Neural cell (in vitro differentiated cells): ENCODE results near the gene SCTR. TPM values are rescaled to one million over a fixed set of nuclear protein-coding genes. Genes with fewer than 3 reads are reported as not detected.

Experiments
- H2AFZ ChIP-seq: fragments of 200-600, 300-800 bp; sonication (generic), shearing (Covaris generic); 2 replicates; pipeline ENCODE4 v1.6.0; 2014; ENCODE audit warnings: low read depth, mild to moderate bottlenecking, antibody characterized with exemption, low read length, moderate library complexity
- H3F3A ChIP-seq: fragments of 200-600 bp; shearing (Covaris generic); 2 replicates; pipeline ENCODE4 v1.6.1; 2016; ENCODE audit warnings: mild to moderate bottlenecking, moderate library complexity, mixed read lengths, antibody characterized with exemption, low read length; ENCODE audit not compliant: insufficient read depth, poor library complexity, severe bottlenecking
- H3K27ac ChIP-seq: fragments of 200-600, 300-800 bp; sonication (generic), shearing (Covaris generic); 2 replicates; pipeline ENCODE4 v1.5.1; 2014; ENCODE audit warnings: mild to moderate bottlenecking, low read length, moderate library complexity
- H3K27me3 ChIP-seq: fragments of 300-800, 200-600 bp; sonication (generic), shearing (Covaris generic); 2 replicates; pipeline ENCODE4 v1.6.0; 2014; ENCODE audit warnings: mild to moderate bottlenecking, low read depth, low read length, moderate library complexity; ENCODE audit not compliant: insufficient read depth
- H3K36me3 ChIP-seq: fragments of 300-800, 200-600 bp; sonication (generic), shearing (Covaris generic); 2 replicates; pipeline ENCODE4 v1.5.1; 2014; ENCODE audit warnings: mild to moderate bottlenecking, antibody characterized with exemption, low read length, moderate library complexity; ENCODE audit not compliant: insufficient read depth
- H3K4me2 ChIP-seq: fragments of 300-800, 200-600 bp; sonication (generic), shearing (Covaris generic); 2 replicates; pipeline ENCODE4 v1.6.0; 2014; ENCODE audit warnings: mild to moderate bottlenecking, low read length
- H3K4me3 ChIP-seq: fragments of 300-800, 200-600 bp; sonication (generic), shearing (Covaris generic); 2 replicates; pipeline ENCODE4 v1.5.1; 2014; ENCODE audit warnings: mild to moderate bottlenecking, low read length, moderate library complexity
- H3K79me2 ChIP-seq: fragments of 200-600 bp; shearing (Covaris generic); replicated peaks from 2 replicates; pipeline ENCODE4 v1.6.0; 2014; ENCODE audit warnings: mild to moderate bottlenecking, low read length, moderate library complexity; ENCODE audit not compliant: insufficient read depth
- H3K9ac ChIP-seq: fragments of 300-800, 200-600 bp; sonication (generic), shearing (Covaris generic); 2 replicates; pipeline ENCODE4 v1.6.1; 2016; ENCODE audit warnings: mild to moderate bottlenecking, low read length, mixed read lengths
- H3K9me2 ChIP-seq: fragments of 200-600 bp; shearing (Covaris generic); 2 replicates; pipeline ENCODE4 v1.6.1; 2016; ENCODE audit warnings: mild to moderate bottlenecking, low read length, mixed read lengths; ENCODE audit not compliant: insufficient read depth
- H3K9me3 ChIP-seq: fragments of 200-600, 300-800 bp; sonication (generic), shearing (Covaris generic); 2 replicates; pipeline ENCODE4 v1.6.1; 2016; ENCODE audit warnings: mild to moderate bottlenecking, mixed run types, low read length, moderate library complexity, mixed read lengths
- H4K20me1 ChIP-seq: fragments of 200-600 bp; shearing (Covaris generic); 2 replicates; pipeline ENCODE4 v1.6.1; 2016; ENCODE audit warnings: mild to moderate bottlenecking, mixed run types; ENCODE audit not compliant: insufficient read depth
- EP300 ChIP-seq: fragments of 450-650 bp; conservative IDR thresholded peaks from 2 replicates; pipeline ENCODE4 v1.6.1; 2014; ENCODE audit warnings: antibody characterized with exemption, mild to moderate bottlenecking, moderate library complexity; ENCODE audit not compliant: poor library complexity, severe bottlenecking
- EZH2 ChIP-seq: fragments of 200-600, 300-800 bp; shearing (Covaris generic), sonication (generic); IDR thresholded peaks from 2 replicates; pipeline ENCODE4 v1.6.1; 2014; ENCODE audit warnings: antibody characterized with exemption, low read length, borderline replicate concordance, mild to moderate bottlenecking; ENCODE audit not compliant: insufficient read depth, poor library complexity, severe bottlenecking
- MXI1 ChIP-seq: fragments of 450-650 bp; conservative IDR thresholded peaks from 2 replicates; pipeline ENCODE4 v1.6.1; 2014; ENCODE audit warnings: antibody characterized with exemption, mild to moderate bottlenecking; ENCODE audit not compliant: poor library complexity, severe bottlenecking
- POLR2AphosphoS5 ChIP-seq: IDR thresholded peaks from 2 replicates; pipeline ENCODE4 v1.6.1; 2012
- RAD21 ChIP-seq: fragments of 450-650 bp; conservative IDR thresholded peaks from 2 replicates; pipeline ENCODE4 v1.6.1; 2014; ENCODE audit warnings: antibody characterized with exemption, mild to moderate bottlenecking, moderate library complexity
- SMC3 ChIP-seq: fragments of 450-650 bp; conservative IDR thresholded peaks from 2 replicates; pipeline ENCODE4 v1.6.1; 2014; ENCODE audit warnings: antibody characterized with exemption, mild to moderate bottlenecking, moderate library complexity; ENCODE audit not compliant: poor library complexity
- TAF1 ChIP-seq: IDR thresholded peaks from 2 replicates; pipeline ENCODE4 v1.6.1; 2012; ENCODE audit warnings: low read depth
- polyA plus RNA-seq: library from polyadenylated mRNA; depleted of rRNA; stranded (reverse); fragments of >200 nt; gene quantifications from 2 replicates; pipeline ENCODE4 v1.2.3, GENCODE V29; 2014
- TF ChIP-seq, protein P1 (sequence below): IDR thresholded peaks from 2 replicates; pipeline ENCODE4 v1.6.1; 2012; ENCODE audit warnings: borderline replicate concordance
- TF ChIP-seq, protein P2 (sequence below): fragments of 450-650 bp; IDR thresholded peaks from 2 replicates; pipeline ENCODE4 v1.5.1; 2014; ENCODE audit warnings: antibody characterized with exemption, mild to moderate bottlenecking, moderate library complexity; ENCODE audit not compliant: poor library complexity, severe bottlenecking

The SCTR gene
- polyA plus RNA-seq, 1 donor from 2014 or later: 0.12 TPM

DNA sequence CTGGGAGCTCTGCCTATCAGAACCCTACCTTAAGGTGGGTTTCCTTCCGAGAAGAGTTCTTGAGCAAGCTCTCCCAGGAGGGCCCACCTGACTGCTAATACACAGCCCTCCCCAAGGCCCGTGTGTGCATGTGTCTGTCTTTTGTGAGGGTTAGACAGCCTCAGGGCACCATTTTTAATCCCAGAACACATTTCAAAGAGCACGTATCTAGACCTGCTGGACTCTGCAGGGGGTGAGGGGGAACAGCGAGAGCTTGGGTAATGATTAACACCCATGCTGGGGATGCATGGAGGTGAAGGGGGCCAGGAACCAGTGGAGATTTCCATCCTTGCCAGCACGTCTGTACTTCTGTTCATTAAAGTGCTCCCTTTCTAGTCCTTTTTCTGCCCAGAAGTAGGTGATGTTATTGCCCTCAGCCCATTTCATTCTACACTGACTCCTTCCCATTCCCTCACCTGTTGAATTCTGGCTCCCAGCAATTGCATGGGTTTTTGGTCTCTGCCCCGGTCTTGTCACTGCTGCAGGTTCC, 86.1 kb downstream of the SCTR start:
- no peaks in the 10 kb centered on the region for H3K36me3 ChIP-seq
- H3K27ac ChIP-seq: no peak overlapping the region
- H3K9me2 ChIP-seq: no peaks in the 10 kb centered on the region
- H2AFZ ChIP-seq: no peak overlapping the region
- H3F3A ChIP-seq: no peaks in the 10 kb centered on the region
- no peaks in the 10 kb centered on the region for H3K79me2 ChIP-seq
- H3K4me3 ChIP-seq: no peak overlapping the region
- H3K9ac ChIP-seq: no peak overlapping the region
- TF ChIP-seq, protein P1, sequence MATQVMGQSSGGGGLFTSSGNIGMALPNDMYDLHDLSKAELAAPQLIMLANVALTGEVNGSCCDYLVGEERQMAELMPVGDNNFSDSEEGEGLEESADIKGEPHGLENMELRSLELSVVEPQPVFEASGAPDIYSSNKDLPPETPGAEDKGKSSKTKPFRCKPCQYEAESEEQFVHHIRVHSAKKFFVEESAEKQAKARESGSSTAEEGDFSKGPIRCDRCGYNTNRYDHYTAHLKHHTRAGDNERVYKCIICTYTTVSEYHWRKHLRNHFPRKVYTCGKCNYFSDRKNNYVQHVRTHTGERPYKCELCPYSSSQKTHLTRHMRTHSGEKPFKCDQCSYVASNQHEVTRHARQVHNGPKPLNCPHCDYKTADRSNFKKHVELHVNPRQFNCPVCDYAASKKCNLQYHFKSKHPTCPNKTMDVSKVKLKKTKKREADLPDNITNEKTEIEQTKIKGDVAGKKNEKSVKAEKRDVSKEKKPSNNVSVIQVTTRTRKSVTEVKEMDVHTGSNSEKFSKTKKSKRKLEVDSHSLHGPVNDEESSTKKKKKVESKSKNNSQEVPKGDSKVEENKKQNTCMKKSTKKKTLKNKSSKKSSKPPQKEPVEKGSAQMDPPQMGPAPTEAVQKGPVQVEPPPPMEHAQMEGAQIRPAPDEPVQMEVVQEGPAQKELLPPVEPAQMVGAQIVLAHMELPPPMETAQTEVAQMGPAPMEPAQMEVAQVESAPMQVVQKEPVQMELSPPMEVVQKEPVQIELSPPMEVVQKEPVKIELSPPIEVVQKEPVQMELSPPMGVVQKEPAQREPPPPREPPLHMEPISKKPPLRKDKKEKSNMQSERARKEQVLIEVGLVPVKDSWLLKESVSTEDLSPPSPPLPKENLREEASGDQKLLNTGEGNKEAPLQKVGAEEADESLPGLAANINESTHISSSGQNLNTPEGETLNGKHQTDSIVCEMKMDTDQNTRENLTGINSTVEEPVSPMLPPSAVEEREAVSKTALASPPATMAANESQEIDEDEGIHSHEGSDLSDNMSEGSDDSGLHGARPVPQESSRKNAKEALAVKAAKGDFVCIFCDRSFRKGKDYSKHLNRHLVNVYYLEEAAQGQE: no peak
- TF ChIP-seq RAD21 (no peak), POLR2AphosphoS5 (no peak), TAF1 (no peak), MXI1 (no peak), EP300 (no peak), EZH2 (no peak), SMC3 (no peak)
- TF ChIP-seq, protein P2, sequence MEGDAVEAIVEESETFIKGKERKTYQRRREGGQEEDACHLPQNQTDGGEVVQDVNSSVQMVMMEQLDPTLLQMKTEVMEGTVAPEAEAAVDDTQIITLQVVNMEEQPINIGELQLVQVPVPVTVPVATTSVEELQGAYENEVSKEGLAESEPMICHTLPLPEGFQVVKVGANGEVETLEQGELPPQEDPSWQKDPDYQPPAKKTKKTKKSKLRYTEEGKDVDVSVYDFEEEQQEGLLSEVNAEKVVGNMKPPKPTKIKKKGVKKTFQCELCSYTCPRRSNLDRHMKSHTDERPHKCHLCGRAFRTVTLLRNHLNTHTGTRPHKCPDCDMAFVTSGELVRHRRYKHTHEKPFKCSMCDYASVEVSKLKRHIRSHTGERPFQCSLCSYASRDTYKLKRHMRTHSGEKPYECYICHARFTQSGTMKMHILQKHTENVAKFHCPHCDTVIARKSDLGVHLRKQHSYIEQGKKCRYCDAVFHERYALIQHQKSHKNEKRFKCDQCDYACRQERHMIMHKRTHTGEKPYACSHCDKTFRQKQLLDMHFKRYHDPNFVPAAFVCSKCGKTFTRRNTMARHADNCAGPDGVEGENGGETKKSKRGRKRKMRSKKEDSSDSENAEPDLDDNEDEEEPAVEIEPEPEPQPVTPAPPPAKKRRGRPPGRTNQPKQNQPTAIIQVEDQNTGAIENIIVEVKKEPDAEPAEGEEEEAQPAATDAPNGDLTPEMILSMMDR: no peak
- H3K9me3 ChIP-seq: no peaks in the 10 kb centered on the region
- H3K27me3 ChIP-seq: peaks cover 1% of the 10 kb centered on the region
- no peak overlapping the region for H3K4me2 ChIP-seq
- no peaks in the 10 kb centered on the region for H4K20me1 ChIP-seq

DNA sequence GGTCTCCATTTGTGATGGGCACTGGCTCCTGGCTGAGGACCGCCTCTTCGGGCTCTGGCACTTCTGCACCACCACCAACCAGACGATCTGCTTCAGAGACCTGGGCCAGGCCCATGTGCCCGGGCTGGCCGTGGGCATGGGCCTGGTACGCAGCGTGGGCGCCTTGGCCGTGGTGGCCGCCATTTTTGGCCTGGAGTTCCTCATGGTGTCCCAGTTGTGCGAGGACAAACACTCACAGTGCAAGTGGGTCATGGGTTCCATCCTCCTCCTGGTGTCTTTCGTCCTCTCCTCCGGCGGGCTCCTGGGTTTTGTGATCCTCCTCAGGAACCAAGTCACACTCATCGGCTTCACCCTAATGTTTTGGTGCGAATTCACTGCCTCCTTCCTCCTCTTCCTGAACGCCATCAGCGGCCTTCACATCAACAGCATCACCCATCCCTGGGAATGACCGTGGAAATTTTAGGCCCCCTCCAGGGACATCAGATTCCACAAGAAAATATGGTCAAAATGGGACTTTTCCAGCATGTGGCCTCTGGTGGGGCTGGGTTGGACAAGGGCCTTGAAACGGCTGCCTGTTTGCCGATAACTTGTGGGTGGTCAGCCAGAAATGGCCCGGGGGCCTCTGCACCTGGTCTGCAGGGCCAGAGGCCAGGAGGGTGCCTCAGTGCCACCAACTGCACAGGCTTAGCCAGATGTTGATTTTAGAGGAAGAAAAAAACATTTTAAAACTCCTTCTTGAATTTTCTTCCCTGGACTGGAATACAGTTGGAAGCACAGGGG, 87.1 kb downstream of the SCTR start:
- Histone ChIP-seq H3K4me3 (no peak overlapping the region), H3F3A (no peaks in the 10 kb centered on the region), H2AFZ (no peak overlapping the region), H3K27ac (no peak overlapping the region), H3K4me2 (no peak overlapping the region), H3K27me3 (peaks cover 11% of the 10 kb centered on the region), H4K20me1 (no peaks in the 10 kb centered on the region), H3K36me3 (no peaks in the 10 kb centered on the region), H3K9me3 (no peaks in the 10 kb centered on the region), H3K79me2 (no peaks in the 10 kb centered on the region), H3K9ac (no peak overlapping the region), H3K9me2 (no peaks in the 10 kb centered on the region)
- TF ChIP-seq SMC3 (no peak), MXI1 (no peak), RAD21 (no peak), EZH2 (no peak), EP300 (no peak), POLR2AphosphoS5 (no peak), TAF1 (no peak)
- TF ChIP-seq, protein P1: no peak
- TF ChIP-seq, protein P2: no peak
